DMS79 treated with DMSO at 0.1 percent for 48 hours (cell line): ENCODE measurements around the gene SKIL.
A peak's percentile ranks its signal among the peaks of the same experiment; 100 is the strongest.
"Not testable (repeated sequence)": the region's sequence is repeated elsewhere in the genome, so short reads cannot be mapped to it uniquely, and the experiment has no call there.

ENCODE experiments used
- DNase-seq: peaks from one replicate; lab custom pipeline; 2025; lab: John Stamatoyannopoulos, UW

Gene SKIL, protein sequence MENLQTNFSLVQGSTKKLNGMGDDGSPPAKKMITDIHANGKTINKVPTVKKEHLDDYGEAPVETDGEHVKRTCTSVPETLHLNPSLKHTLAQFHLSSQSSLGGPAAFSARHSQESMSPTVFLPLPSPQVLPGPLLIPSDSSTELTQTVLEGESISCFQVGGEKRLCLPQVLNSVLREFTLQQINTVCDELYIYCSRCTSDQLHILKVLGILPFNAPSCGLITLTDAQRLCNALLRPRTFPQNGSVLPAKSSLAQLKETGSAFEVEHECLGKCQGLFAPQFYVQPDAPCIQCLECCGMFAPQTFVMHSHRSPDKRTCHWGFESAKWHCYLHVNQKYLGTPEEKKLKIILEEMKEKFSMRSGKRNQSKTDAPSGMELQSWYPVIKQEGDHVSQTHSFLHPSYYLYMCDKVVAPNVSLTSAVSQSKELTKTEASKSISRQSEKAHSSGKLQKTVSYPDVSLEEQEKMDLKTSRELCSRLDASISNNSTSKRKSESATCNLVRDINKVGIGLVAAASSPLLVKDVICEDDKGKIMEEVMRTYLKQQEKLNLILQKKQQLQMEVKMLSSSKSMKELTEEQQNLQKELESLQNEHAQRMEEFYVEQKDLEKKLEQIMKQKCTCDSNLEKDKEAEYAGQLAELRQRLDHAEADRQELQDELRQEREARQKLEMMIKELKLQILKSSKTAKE

DNA sequence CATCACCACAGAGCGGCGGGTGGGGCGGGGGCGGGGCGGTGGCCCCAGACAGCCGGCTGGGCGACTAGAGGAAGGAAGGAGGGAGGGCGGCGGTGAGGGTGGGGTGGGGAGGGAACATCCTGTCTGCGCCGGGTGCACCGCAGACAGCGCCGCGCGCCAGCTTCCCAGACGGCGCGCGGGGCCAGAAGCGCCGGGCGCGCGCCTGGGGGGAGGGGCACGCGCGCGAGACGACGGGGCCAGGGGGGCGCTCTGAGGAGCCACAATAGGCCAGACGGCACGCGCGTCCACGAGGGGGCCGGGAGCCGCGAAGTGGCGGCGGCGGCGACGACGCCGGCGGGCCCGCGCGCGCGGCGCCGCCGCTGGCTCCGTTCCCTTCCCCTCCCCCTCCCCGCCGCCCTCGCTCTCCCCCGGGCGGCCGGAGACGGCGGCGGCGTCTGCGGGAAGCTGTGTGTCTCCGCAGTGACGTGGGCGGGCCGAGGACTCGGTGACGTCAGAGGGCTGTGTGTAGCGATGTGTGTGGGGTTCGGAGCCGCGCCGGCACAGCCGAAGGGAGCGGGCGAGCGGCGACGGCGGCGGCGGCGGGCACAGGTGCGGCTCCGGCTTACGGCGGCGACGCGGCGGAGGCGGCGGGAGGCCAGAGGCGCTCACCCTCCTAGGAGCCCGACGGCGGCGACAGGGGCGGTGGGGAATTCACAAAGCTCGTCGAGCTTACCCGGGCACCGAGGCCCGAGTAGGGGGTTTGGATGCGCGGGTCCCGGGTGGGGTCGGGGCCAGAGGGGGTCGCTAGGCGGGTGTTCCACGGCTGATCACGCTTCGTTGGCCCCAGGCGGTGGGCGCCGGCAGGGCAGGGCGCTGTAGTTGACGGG lies at the start of gene SKIL:
Gene SKIL, plus strand, starts transcription at position 540 of the 866 bp plus-strand sequence. CDS start 2,617 bp downstream, outside the sequence.
- DNase-seq: peak; percentile 93

DNA sequence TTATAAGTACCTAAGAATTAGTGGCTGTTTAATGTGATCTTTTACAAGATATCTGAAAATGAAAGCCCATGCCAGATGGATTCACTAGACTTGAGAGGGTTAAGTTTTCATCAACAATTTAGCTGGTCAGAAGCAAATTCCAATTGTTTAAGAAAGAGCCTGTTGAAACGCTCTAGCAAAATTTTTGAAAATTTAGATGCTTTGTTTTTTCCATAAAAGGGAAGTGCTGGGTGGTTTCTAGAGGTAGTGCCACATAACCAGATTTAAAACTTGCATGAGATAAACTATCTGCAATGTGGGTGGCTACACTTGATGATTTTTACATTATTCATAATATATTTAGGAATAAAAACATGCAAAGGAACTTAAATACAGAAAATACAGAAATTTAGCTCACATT lies 48.5 kb upstream of the SKIL start:
- DNase-seq: no peak

- DNase-seq: no peak
Observed at GRCh38 chr3:170317954-170318353, 39.6 kb upstream of the SKIL start.

DNA sequence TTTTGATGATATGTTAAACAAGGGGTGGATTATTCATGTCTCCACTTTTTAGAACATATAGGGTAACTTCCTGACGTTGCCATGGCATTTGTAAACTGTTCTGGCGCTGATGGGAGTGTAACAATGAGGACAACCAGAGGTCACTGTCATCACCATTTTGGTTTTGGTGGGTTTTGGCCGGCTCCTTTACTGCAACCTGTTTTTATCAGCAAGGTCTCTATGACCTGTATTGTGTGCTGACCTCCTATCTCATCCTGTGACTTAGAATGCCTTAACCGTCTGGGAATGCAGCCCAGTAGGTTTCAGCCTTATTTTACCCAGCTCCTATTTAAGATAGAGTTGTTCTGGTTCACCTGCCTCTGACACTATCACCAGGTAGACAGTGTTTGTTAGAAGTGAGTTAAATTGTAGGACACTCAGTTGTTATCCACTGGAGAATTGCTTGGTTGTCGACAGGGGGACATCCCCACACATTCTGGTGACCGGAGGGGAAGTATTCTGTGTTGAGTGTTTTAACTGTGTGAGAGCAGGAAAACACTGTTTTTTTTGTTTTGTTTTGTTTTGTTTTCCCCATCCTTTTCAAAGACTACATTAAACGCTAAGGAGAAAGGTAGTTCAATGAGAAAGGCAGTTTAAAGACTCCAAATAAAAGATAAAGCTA lies 36.9 kb upstream of the SKIL start:
- no peak for DNase-seq

GRCh38 chr3:170321321-170322034 lies 36.0 kb upstream of the SKIL start:
- DNase-seq: no peak

DNA sequence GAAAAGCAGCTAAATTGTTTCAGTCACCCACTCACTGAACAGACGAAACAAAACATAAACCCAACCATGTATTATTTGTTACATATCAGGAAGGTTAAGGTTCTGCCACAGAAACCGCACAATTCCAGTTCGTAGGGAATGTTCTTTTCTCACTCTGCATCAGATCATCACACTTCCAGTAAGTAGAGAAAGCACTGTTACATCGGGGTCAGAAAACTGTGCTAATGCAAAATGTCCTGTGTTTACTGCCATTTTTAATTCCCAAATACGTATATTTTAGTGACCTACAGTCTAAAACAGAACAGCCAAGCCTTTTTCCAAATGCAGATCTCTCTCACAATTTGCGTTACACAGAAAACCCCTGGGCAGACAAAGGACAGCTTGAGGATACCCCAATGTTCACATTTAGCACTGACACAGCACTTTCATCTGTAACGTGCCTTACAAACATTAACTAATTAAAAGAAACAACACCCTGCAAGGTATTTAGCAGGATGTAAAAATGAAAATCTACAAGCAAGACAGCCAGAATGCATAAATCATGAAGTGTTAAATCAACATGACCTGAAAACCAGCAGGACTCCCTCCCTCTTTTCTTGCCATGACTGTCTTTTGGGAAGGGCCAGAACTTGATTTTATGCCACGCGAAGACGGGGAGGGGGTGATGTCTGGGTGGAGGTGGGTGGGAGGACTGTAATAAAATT lies 34.8 kb upstream of the SKIL start:
- DNase-seq: no peak

- DNase-seq: no peak
Observed at GRCh38 chr3:170323331-170323730, 34.2 kb upstream of the SKIL start.

DNA sequence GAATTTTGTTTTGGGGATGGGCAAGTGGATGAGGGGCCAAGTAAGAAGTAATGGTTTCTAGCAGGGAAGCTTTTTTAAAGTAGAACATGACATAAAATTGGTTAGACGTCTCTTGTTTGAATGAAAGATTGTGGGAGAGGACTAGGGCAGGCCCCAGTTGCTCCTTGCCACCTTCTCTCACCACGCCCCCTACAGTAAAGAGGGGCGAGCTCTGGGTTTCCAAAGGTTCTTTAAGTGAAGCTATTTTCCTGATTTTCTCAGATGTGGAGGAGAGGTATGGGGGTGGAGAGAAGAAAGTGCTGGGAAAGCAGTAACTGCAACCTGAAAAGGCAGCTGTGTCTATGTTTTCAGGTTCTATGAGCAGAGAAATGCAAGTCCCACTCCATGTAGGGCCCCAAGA lies 32.6 kb upstream of the SKIL start:
- DNase-seq: no peak

- DNase-seq: no peak
Observed at GRCh38 chr3:170327040-170327808, 30.3 kb upstream of the SKIL start.

GRCh38 chr3:170327868-170328548 lies 29.5 kb upstream of the SKIL start:
- not testable (repeated sequence) for DNase-seq

- DNase-seq: no peak
Observed at GRCh38 chr3:170330366-170330765, 27.1 kb upstream of the SKIL start.

DNA sequence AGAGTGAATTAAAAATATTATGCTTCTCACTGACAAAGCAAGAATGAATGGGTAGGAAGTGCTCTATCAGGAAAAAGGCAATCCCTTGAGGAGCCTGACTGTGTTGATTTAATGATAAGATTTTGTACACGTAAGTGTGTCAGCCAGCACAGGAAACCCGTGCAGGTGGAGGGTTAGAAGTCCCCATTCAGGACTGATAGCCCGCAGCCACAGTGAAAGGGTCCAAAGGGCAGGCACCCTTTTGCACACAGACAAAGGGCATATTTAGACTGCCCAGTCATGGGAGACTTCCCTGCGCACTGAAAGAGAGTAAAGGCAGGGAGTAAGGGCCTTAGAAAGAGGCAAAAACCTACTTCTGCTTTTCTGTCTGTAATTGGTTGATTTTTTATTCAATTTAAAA lies 26.4 kb upstream of the SKIL start:
- DNase-seq: no peak

DNA sequence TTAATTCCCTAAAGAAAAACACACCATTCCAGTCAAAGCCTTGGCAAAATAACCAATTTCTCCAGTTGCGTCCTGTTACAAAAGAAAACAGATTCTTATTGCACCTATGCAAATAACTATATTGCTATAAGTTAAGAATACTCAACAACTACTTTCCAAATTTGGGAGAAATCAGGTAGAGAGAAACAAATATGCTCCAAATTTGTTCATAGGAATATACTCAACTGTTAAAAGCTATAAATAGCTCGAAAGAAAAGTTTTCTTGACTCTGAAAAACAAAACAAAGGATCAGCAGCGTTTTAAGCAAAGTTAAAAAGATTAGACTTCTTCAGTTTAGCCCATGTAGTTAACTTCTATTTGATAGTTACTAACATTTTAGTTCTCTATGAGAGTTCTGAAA lies 20.1 kb upstream of the SKIL start:
- no peak for DNase-seq

GRCh38 chr3:170338690-170339340 lies 18.7 kb upstream of the SKIL start:
- no peak for DNase-seq

GRCh38 chr3:170342273-170342672 lies 15.2 kb upstream of the SKIL start:
- DNase-seq: not testable (repeated sequence)

DNA sequence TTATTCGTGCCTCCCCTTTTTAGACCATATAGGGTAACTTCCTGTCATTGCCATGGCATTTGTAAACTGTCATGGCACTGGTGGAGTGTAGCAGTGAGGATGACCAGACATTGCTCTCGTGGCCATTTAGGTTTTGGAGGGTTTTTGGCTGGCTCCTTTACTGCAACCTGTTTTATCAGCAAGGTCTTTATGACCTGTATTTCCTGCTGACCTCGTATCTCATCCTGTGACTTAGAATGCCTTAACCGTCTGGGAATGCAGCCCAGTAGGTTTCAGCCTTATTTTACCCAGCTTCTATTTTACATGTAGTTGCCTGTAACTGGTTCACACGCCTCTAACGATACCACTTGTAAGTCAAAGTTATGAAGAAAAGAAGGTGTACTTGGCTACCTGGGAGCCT lies 13.7 kb upstream of the SKIL start:
- not testable (repeated sequence) for DNase-seq

- no peak for DNase-seq
Observed at GRCh38 chr3:170344971-170345370, 12.5 kb upstream of the SKIL start.

- no peak for DNase-seq
Observed at GRCh38 chr3:170346481-170347392, 10.8 kb upstream of the SKIL start.
